ENCODE measurements around the gene CFAP157.

CFAP157 gene

DNA sequence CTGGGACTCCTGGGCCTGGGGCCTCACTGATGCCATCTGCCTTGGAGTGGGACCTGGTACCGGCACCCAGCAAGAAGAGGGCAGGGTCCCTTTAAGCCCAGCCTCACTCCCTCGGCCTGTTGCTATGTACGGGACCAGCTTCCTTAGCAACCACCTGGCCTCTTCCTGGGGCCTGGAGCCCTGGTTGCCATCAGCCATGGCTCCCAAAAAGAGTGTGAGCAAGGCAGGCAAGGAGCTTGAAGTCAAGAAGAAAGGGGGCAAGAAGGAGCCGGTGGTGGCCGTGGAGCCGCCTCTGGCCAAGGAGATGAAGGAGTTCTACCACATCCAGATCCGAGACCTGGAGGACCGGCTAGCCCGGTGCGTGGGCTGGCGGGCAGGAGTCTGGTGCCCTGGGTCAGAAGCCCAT, at the start of gene CFAP157:
TSS of gene CFAP157 (plus strand) at position 153 of the 406 bp plus-strand sequence. CDS start at position 197, 44 bp downstream.
- no peak for FAIRE-seq

DNA sequence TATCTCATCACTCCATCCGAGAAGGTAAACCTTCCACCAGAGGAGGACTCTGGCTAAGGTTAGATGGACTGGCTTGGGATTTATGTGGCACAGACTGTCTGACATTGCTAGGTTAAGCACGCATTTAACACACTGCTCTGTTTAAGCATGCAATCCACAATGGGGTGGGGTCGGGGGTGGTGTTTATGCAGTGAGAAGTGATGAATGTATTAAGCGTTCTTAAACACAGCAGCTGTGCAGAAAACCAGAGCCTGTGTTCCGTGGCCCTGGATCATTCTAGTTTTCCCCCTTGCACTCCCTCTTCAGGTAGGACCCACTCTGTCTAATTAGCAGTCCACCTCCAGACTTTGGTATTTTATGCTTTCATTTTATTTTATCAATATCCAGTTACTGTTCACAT, 48.4 kb upstream of the CFAP157 start:
- FAIRE-seq = no peak

DNA sequence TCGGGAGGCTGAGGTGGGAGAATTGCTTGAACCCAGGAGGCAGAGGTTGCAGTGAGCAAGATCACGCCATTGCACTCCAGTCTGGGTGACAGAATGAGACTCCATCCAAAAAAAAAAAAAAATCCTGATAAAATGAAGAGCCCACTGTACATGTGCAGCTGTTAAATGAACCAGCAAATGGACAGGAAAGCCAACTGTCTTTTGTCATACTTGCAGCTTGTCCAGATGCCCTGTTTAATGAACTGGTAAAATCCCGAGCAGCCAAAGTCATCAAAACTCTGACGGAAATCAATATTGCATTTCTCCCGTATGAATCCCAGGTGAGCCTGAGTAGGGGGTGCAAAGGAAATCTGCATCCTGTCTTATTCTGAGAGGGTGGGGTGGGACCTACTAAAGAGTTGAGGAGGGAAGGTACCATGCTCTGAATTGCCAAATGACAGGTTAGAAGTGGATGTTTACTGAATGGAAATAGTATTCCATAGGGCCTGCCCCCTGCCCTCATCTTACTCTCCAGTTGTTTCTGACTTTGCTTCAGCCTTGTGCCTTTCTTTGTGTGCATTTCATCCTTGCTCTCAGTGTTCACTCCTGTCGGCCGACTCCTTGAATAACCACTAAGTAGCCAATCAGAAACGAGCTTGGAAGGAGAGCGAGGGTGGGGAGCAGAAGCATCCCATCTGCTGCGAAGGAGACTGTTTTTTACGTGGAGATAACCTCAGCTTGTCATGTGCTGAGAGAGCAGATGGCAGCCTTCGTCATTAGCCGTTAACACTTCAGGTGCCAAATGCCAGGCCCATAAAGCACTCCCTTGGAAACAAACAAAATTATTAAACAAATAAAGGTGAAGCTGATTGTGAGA, 45.7 kb upstream of the CFAP157 start:
- FAIRE-seq = no peak

DNA sequence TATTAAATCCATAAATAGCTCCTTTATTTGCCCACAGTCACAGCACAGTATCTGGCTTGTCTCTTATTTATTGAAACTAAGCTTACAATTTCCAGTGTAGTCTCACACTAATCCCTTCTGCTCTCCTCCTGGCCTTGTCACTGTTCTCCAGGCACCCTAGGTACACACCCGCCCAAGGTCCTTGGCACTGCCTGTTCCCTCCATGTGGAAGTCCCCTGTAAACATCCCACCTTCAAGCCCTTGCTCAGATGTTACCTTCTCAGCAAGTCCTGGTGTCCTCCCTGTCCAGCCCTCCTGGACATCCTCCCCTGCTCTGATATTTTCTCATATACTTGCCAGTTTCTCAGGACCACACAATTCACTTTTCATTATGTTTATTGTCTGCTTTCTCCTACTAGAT, 44.2 kb upstream of the CFAP157 start:
- FAIRE-seq = no peak

DNA sequence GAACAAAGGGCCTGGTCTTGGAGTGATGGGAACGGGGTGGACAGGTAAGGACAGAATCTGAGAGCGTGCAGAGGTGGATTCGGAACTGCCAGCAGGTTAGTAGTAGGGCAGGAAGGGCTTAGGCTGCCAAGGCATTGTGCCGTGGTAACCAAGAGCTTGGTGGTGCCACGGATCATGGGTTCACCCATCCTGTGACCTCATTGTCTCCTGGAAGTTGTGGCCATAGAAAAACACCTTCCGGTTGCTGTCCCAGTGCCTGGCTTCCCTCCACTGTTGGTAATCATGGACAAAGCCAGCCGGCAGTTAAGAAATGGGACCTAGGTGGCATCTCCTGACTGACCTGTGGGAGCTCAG, 42.5 kb upstream of the CFAP157 start:
- FAIRE-seq = no peak

DNA sequence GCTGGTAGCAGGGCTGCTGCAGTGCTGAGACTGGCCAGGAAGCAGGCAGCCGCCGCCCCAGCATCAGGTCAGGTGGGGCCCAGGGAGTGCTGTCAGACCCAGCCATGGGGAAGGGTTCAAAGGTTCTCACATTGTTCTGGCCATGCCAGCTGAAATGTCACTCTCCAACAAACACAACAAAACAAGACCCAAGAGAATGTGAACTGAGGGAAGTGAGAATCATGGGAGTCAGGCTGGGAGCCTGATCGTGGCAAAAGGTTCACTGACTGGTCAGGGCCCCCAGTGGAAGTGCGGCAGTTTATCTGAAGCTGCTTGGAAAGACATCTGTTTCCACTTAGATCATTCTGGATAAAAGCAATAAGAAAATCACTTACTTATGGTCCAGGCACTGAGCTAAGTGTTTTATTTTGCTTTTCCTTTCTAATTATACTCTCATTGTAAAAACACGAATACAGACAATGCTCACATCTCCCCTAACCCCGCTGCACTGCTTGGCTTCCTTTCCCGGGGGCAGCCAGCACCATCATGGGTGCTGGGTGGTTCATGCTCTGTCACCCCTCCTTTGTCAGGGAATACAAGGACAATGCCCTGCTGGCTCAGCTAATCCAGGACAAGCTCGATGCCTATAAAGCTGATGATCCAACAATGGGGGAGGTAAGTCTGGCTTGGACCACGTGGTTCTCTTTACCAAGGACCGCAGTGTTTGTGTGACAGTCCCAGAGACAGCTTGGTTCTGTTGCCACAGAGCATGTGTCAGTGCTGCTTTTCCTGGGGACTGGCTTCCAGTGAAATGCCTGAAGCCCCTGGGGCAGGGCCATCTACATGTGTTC, 41.9 kb upstream of the CFAP157 start:
- FAIRE-seq = no peak

DNA sequence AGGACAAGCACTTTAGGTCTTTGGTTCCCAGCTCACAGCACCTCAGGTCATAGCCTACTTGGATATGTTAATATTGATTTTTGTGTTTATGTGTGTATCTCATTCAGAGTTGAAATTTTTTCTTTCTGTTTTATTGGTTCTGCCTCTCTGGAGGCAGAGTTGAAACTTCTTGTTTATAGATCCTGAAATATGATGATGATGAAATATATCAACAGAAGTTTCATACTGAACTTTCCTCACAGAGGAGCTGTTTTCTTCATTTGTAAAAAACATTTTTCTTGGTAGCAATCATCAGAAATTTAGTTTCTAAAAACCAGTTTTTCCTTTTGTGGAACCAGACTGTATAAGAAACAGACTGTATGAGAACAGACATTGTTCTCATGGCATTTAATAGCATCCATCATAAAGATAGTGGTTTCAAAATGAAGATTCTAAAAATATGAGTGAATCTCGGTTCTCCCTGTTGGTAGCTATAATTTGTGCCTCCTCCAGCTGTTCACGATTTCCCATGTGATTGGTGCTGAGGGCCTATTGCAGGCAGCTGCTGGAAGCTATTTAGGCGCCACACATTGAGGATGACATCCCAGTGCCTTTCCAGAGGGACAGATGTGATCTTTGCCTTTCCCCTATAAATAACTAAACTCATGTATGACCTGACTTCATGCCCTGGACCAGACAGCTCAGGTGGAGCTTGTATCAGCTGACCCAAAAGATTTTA, 39.5 kb upstream of the CFAP157 start:
- FAIRE-seq = no peak

DNA sequence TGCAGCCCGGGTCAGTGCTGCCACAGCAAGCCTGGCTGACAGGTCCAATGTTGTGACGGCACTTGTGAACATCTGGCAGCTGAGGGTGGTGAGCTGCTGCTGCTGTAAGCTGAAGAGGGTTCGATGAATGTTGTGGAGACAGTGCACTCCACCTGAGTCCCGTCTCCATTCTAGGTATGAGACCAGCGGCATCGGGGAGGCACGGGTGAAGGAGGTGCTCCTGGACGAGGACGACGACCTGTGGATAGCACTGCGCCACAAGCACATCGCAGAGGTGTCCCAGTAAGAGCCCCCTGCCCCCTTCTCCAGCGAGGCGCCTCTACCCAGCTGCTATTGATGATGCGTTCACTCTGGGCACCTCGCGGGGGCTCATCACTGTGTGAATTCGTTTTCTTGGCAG, 38.9 kb upstream of the CFAP157 start:
- no peak for FAIRE-seq

DNA sequence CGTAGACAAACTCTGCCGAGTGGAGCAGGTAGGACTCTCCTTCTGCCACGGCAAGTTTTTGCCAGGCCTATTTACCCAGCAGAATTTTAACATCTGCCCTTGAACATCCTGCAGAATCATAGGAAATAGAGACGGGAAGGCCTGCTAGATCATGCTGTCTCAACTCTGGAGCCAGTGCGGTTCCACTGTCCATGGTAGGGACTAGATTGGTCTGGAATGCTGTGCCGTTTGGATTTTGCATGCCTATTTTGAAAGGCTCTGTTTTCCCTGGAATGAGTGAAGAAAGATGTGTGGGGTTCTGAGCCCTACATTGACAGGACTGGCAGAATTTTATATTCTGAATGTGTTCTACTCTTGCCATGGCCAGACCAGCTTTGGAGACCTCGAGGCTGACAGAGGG, 33.6 kb upstream of the CFAP157 start:
- FAIRE-seq = no peak

DNA sequence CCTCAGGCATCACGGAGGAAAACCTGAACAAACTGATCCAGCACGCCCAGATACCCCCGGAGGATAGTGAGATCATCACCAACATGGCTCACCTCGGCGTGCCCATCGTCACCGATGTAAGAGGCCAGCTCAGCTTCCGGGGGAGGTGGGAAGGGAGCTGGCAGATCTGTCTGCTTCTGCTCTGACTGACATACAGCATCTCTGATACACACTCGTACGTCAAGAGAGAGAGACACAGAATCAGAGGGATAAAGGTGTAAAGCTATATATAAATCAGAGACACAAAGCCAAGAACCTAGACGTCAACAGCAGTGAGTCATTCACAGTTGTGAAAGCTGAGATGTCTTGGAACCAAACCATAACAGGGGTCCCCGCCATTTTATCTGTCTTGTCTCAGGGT, 30.1 kb upstream of the CFAP157 start:
- FAIRE-seq = no peak

DNA sequence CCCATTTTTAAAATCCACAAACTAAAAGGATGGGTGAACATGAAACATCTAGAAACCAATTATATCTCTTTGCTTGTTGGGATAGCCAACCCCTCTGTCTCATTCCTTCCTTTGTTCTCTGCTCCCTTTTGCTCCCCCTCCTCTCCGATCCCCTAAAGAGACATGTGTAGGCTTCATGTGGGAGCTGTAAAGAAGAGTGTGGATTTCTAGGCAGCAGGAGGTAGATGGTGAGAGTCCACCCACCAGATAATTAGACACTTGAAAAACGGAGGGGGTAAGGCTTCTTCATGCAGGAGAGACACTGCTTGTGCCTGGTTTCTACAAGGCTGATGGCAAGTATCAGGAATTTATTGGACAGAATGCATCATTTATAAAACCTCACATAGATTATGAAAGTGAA, 27.3 kb upstream of the CFAP157 start:
- FAIRE-seq = no peak

DNA sequence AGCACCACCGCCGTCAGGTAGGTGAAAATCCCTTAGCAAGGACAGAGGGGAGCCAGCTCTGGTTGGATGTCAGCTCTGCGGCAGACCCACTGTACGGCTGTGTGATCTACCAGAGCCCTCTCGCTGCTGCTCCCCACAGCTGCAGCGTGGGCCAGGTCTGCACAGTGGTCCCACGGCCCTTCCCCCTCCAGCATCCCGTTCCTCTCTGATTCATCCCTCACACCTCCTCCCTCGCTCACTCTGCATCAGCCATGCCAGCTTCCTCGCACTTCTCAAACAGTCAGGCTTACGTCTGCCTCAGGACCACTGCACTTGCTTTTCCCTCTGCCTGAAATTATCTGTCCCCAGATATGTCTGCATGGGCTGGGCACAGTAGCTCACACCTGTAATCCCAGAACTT, 26.6 kb upstream of the CFAP157 start:
- no peak for FAIRE-seq

DNA sequence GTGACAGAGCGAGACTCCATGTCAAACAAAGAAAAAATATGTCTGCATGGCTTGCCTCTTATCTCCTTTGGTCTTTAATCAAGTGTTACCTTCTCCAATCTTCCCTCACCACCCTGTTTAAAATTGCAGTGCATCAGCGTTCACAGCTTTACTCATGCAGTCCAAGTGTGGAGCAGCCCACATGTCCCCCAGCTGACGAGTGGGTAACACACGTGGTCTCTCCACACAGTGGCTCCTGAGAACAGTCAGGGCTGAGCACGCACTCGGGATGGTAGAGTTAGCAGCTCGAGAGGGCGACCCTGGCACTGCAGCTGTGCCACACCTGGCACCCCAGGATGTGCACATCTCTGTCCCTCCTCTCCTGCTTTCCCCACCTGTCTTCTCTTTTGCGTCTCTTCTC, 25.9 kb upstream of the CFAP157 start:
- FAIRE-seq = no peak

DNA sequence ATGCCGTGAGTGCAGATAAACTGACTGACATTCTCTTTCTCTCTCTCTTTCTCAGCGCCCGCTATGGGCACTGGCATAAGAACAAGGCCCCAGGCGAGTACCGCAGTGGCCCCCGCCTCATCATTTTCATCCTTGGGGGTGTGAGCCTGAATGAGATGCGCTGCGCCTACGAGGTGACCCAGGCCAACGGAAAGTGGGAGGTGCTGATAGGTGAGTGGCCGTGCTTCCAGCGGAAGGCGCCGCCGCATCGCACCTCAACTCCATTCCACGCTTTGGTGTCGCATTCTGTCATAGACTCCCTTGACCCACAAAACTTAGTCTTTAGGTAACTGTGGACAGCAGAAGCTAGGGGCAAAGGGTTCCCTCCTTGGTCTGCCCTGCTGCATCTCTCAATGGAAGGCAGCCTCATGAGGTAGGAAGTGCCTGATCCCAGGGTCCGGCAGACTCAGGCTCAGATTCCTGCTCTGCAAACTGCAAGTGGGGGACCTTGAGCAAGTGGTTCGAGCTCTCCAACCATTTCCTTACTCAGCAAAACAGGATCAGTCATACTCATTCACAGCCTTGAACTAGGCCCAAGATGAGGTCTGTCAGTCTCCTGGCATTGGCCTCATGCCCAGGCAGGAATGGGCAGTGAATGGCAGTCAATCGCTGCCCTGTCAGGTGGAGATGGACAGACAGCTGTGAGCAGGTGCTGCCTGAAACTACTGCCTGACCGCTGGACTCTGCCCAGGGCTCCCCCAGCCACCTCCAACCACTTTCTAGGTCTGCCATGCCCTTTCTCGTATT, 24.2 kb upstream of the CFAP157 start:
- FAIRE-seq = no peak

DNA sequence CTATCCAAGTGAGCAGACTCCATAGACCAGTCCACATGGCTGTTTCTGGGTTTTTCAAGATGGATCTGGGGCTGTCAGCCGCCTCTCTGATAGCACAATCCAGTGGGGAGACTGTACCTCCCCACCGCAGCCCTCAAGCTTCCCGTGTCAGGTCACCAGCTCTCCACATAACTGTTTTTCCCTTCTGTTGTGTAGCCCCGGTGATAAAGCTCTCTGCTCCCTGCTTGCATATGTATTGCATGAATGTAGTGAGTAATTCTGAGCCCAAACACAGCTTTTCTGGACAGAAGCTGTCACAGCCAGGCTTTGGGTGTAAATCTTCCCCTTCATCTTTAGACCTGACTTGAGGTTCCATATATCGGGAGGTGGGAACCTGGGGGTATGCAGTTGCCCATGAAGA, 23.1 kb upstream of the CFAP157 start:
- FAIRE-seq = no peak

DNA sequence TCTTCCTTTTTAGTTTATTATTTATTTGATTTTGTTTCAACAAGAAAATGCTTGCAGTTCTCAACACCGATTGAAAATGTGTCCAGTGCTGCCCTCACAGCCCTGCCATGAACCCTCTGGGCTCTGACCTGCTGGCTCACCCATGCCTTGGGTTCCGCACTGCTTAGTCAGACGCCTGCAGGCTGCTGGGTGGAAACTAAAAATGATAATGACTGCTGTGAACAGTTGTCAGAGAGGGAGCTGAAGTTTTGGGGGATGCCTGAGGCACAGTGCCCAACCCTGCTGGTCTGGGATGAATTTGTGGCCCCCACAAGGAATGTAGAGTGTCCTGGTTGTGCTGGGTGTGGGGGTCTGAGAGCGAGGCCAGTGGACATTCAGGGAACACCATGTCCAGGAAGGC, 22.2 kb upstream of the CFAP157 start:
- FAIRE-seq = no peak

DNA sequence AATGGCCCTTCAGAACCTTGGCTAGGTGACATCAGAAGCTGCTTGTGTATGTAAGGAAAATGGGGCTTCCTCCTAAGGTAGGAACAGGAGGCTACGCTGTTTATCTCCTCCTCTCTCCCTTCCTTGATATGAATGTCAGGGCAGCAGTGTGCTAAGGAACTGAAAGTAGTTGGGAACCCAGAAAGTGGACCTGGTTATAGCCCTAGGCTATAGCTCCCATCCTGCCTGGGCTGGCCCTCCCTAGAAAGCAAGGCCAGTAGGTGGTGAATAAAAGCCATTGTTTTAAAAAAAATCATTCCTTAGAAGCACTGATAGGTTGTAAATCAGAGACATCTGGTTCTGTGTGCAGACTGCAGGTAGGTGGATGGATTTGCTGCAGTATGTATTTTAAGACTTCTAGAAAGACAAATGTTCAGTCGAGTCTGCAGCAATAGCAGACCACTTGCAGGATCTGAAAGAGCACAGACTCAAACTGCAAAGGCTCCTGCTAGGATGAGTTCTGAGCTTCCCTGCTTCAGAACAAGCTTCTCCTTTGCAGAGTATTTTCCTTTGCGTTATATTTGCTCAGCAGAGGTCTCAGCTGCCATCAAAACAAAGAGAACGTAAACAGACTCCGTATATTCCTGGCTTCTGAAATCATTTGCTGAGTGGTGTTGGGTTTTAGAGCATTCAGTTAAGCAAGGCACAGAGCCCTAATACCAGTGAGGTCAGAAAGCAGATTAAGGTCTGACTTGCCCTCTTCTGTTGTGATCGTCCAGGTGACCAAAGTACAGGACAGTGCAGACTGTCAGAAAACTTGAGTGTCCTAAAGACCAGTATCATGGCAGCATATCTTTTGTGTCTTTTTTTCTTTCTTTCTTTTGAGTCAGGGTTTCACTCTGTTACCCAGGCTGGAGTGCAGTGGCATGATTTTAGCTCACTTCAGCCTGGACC, 20.1 kb upstream of the CFAP157 start:
- FAIRE-seq = no peak

DNA sequence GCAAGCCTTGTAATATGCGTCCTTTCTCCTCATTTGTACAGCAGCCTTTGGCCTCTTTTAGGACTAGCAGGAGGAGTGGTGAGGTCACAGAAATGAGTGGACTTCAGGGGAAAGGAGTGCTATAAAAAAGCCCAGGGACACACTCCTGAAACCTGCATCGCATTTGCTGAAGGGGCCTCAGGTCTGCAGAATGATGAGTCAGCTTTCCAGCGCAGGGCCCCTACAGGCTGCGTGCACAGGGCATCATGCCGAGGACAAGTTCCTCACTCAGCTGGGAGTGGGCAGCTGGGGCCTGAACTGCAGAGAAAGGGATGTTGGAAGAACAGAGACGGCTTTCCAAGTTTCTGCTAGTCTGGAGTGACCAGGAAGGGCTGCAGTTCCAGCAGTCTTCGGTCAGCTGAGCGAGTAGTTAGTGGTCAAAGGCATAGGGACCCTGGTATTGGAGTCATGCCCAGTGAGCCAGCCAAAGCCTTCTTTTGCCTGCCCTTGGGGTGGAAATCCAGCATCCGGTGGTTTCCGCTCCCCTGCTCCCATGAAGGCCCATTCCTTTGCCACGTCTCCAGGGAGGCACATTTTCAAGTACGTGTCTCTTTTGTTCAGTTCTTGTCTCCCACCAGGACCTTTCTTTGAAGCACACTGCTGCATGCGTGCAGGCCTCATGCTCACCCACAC, 17.3 kb upstream of the CFAP157 start:
- no peak for FAIRE-seq

DNA sequence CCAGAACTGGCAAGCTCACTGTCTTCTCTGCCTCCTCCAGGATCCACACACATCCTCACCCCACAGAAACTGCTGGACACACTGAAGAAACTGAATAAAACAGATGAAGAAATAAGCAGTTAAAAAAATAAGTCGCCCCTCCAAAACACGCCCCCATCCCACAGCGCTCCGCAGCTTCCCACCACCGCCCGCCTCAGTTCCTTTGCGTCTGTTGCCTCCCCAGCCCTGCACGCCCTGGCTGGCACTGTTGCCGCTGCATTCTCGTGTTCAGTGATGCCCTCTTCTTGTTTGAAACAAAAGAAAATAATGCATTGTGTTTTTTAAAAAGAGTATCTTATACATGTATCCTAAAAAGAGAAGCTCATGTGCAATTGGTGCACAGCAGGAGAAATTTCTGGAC, 16.1 kb upstream of the CFAP157 start:
- FAIRE-seq = no peak

DNA sequence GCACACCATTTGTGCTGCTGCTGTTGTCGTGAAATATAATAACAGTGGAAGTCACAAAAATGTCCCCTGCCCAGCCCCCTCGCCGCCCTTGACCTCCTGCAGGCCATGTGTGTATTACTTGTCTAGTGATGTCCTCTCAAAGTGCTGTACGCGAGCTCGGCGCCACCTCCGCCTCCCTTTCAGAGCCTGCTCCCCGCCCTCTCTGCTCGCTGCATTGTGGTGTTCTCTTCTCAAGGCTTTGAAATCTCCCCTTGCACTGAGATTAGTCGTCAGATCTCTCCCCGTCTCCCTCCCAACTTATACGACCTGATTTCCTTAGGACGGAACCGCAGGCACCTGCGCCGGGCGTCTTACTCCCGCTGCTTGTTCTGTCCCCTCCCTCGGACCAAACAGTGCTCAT, 14.7 kb upstream of the CFAP157 start:
- FAIRE-seq = no peak

DNA sequence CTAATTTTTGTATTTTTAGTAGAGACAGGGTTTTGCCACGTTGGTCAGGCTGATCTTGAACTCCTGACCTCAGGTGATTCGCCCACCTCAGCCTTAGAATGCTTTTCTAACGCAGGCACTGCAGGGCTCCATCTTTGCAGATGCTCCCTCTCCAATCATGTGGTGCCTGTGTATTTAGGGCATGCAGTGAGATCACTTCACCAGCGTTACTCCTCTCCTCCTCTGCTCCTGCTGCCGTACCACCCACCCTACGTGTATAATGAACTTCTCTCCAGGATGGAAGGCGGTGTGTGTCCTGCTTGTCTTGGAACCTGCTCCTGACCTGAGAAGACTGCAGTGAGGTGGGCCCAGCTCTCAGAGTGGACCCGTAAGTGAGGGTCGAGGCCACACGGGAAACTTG, 13.6 kb upstream of the CFAP157 start:
- FAIRE-seq = no peak

All from colon (tissue), 2 donors.